Osteoblast (primary cell): ENCODE data around the gene PDZD7. TPM values are rescaled to one million over a fixed set of nuclear protein-coding genes. Genes with fewer than 3 reads are reported as not detected.

ENCODE experiments used
- DNase-seq: peaks from one replicate; pipeline ENCODE4 v3.0.0; 2011; ENCODE audit warnings: low spot score, mixed read lengths; ENCODE audit not compliant: insufficient read length; ENCODE audit errors: missing footprints
- H2AFZ ChIP-seq: 2 replicates; pipeline ENCODE4 v1.6.0; 2011; ENCODE audit warnings: mild to moderate bottlenecking, low read length
- H3K27ac ChIP-seq: 2 replicates; pipeline ENCODE4 v1.5.1; 2011; ENCODE audit warnings: mild to moderate bottlenecking, low read depth, low read length, moderate library complexity
- H3K27me3 ChIP-seq: 2 replicates; pipeline ENCODE4 v1.6.0; 2012; ENCODE audit warnings: mild to moderate bottlenecking, control low read depth, inconsistent platforms, low read length, moderate library complexity; ENCODE audit not compliant: insufficient read depth
- H3K36me3 ChIP-seq: 2 replicates; pipeline ENCODE4 v1.5.1; 2011; ENCODE audit warnings: mild to moderate bottlenecking, low read length, control low read depth, moderate library complexity; ENCODE audit not compliant: insufficient read depth
- H3K4me1 ChIP-seq: 2 replicates; pipeline ENCODE4 v1.5.1; 2011; ENCODE audit warnings: mild to moderate bottlenecking, low read length, control low read depth, moderate library complexity; ENCODE audit not compliant: insufficient read depth
- H3K4me2 ChIP-seq: 2 replicates; pipeline ENCODE4 v1.6.0; 2011; ENCODE audit warnings: mild to moderate bottlenecking, low read length; ENCODE audit not compliant: insufficient read depth
- H3K4me3 ChIP-seq: fragments of 200-600 bp; sonication (generic); 3 replicates; pipeline ENCODE4 v1.5.1; 2012; ENCODE audit warnings: mild to moderate bottlenecking, low read length, inconsistent platforms; ENCODE audit not compliant: insufficient read depth
- H3K79me2 ChIP-seq: 2 replicates; pipeline ENCODE4 v1.6.0; 2012; ENCODE audit warnings: mild to moderate bottlenecking, low read length, control low read depth, inconsistent platforms; ENCODE audit not compliant: insufficient read depth
- H3K9me3 ChIP-seq: 2 replicates; pipeline ENCODE4 v1.5.1; 2011; ENCODE audit warnings: low read depth, low read length, control low read depth
- H4K20me1 ChIP-seq: 2 replicates; pipeline ENCODE4 v1.6.0; 2012; ENCODE audit warnings: mild to moderate bottlenecking, low read length, control low read depth; ENCODE audit not compliant: insufficient read depth
- total RNA-seq: library from RNA; depleted of rRNA; stranded (reverse); fragments of >200 nt; gene quantifications from 2 replicates; pipeline ENCODE4 v1.2.3, GENCODE V29; 2012
- TF ChIP-seq, protein P1 (sequence below): IDR thresholded peaks from 2 replicates; pipeline ENCODE4 v1.5.1; 2011; ENCODE audit warnings: mild to moderate bottlenecking, low read depth, low read length, moderate library complexity; ENCODE audit errors: extremely low read depth

Gene PDZD7
- total RNA-seq, 1 donor: 0.72 TPM

DNA sequence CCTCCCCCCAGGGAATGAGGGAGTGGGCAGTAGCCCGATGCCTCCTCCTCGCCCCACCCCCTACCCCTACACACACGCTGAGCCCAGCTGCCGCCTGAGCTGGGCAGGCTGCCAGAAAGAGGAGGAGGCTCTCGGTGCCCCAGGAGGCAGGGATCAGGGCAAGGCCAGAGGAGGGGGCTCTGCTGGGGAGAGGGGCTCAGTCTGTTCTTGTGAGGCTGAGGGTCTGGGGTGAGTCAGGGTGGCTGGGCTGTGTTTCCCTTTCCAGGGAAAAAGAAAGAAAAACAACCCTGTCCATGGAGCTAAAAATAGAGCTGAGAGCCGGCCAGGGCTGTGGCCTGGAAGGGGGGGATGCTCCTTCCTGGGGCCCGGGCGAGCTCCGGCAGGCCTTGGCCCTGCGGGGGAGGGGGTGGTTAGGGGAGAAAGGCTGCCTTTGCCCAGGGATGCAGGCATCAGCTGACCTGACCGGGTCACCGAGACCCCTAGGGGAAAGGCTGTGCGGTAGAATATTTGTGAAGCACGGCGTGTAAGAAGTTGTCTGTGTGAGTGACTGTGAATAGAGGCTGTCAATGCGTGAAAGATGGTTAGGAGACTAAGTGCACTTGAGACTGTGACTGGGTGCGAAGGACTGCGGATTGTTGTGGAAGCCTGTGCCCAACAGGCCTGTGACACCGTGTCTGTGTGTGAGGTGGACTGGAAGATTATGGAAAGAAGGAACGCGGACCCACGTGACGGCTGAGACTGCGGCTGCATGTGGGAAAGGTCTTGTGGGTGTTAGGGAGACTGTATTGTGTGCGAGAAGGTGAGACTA is 32.5 kb downstream of the PDZD7 start:
- TF ChIP-seq, protein P1, sequence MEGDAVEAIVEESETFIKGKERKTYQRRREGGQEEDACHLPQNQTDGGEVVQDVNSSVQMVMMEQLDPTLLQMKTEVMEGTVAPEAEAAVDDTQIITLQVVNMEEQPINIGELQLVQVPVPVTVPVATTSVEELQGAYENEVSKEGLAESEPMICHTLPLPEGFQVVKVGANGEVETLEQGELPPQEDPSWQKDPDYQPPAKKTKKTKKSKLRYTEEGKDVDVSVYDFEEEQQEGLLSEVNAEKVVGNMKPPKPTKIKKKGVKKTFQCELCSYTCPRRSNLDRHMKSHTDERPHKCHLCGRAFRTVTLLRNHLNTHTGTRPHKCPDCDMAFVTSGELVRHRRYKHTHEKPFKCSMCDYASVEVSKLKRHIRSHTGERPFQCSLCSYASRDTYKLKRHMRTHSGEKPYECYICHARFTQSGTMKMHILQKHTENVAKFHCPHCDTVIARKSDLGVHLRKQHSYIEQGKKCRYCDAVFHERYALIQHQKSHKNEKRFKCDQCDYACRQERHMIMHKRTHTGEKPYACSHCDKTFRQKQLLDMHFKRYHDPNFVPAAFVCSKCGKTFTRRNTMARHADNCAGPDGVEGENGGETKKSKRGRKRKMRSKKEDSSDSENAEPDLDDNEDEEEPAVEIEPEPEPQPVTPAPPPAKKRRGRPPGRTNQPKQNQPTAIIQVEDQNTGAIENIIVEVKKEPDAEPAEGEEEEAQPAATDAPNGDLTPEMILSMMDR: no peak
- Histone ChIP-seq H4K20me1 (peaks cover 20% of the 10 kb centered on the region), H2AFZ (peak overlapping the region; percentile 85), H3K4me1 (peaks cover 38% of the 10 kb centered on the region), H3K9me3 (no peaks in the 10 kb centered on the region), H3K27me3 (no peaks in the 10 kb centered on the region), H3K4me2 (peak overlapping the region; percentile 99), H3K4me3 (peak overlapping the region; percentile 88), H3K79me2 (peaks cover 37% of the 10 kb centered on the region), H3K36me3 (peaks cover 15% of the 10 kb centered on the region), H3K27ac (peak overlapping the region; percentile 99)
- DNase-seq: peak; percentile 100

DNA sequence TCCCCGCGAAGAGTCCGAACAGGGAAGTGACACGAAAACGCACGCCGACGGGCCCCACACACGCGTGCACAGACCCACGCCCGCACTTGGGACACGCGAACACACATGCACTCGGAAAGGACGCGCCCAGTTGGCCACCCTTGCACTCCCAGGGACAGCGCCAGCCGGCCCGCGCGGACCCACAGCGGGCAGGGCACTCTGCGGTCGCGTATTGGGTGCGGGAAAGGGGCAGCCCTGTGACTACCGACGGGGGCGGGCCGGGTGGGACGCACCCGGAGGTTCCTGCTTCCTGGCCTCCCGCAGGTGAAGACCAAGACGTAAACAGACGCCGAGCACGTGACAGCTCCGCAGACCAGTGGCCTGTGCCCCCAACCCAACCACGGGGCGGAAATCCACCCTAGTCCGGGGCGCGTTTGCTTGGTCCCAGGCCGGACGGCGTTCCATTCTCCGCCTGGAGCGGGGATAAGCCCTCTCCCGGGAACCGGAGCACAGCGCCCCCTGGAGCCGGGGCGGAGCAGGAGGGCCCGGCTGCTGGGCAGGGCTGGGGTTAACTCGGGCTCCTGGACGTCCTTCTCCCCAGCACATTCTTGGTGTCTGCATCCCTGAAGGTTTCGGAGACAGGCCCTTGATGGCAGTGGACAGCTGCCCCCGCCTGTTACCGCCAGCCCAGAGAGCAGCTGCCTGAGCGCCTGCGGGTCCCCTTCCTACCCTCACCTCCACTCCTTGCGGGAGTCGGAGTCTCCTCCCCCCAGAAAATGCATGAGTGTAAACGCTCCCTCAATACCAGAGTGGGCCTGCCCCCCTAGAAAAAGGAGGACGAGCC is 33.4 kb downstream of the PDZD7 start:
- peak; percentile 99 for DNase-seq
- TF ChIP-seq, protein P1: peak; percentile 84
- Histone ChIP-seq H3K4me2 (peak overlapping the region; percentile 99), H3K79me2 (peaks cover 28% of the 10 kb centered on the region), H3K27ac (peak overlapping the region; percentile 99), H3K36me3 (peaks cover 13% of the 10 kb centered on the region), H3K4me1 (peaks cover 38% of the 10 kb centered on the region), H4K20me1 (peaks cover 12% of the 10 kb centered on the region), H3K27me3 (no peaks in the 10 kb centered on the region), H3K4me3 (peak overlapping the region; percentile 88), H3K9me3 (no peaks in the 10 kb centered on the region), H2AFZ (peak overlapping the region; percentile 85)

DNA sequence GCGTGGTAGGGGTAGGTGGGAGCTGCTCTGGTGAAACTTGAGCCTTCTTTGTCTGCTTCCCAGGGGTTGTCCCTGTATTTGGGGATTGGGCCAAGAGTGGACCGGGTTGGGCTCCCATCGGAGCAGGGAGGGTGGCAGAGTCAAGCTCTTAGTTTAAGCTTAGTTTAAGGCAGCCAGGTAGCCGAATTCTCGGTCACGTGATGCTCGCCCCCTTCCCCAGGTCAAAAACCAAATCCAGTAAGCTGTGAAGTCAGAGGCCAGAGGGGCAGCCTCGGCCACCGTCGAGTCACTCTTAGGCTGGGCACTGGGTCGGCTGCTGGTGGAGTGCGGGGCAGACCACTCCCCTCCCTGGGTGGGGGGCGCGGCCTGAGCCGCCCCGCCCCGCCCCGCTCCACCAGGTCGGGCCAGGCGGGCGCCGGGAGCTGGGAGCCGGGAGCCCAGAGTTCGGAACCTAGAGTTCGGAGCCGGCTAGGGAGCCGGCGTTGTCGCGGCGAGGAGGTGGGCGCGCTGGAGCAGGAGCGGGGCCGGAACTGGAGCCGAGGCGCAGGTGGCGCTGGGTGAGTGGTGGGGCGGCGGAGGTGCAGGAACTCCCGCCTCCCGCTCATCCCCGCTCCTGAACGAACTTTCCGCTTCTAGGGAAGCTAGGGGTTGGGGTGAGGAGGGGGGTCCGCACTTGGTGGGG is 34.1 kb downstream of the PDZD7 start:
- Histone ChIP-seq H4K20me1 (peaks cover 4% of the 10 kb centered on the region), H3K79me2 (peaks cover 21% of the 10 kb centered on the region), H2AFZ (peak overlapping the region; percentile 85), H3K36me3 (peaks cover 12% of the 10 kb centered on the region), H3K27ac (no peak overlapping the region), H3K4me3 (peak overlapping the region; percentile 88), H3K9me3 (no peaks in the 10 kb centered on the region), H3K4me1 (peaks cover 31% of the 10 kb centered on the region), H3K4me2 (peak overlapping the region; percentile 99), H3K27me3 (no peaks in the 10 kb centered on the region)
- peak; percentile 93 for DNase-seq
- TF ChIP-seq, protein P1: no peak
